ENCODE data around the gene MBP. TPM values are rescaled to one million over a fixed set of nuclear protein-coding genes. Genes with fewer than 3 reads are reported as not detected.

Gene MBP
- total RNA-seq, 1 donor from 2014 or later, result 2.0 TPM

DNA sequence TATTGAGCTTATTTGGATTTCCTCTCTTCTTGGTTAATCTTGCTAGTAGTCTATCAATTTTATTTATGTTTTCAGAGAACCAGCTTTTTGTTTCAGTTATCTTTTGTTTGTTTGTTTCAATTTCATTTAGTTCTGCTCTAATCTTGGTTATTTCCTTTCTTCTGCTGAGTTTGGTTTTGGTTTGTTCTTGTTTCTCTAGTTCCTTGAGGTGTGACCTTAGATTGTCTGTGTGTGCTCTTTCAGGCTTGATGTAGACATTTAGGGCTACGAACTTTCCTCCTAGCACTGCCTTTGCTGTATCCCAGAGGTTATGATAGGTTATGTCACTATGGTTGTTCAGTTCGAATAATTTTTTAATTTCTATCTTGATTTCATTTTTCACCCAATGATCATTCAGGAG, 168.6 kb downstream of the MBP start:
- TF ChIP-seq, protein P1, sequence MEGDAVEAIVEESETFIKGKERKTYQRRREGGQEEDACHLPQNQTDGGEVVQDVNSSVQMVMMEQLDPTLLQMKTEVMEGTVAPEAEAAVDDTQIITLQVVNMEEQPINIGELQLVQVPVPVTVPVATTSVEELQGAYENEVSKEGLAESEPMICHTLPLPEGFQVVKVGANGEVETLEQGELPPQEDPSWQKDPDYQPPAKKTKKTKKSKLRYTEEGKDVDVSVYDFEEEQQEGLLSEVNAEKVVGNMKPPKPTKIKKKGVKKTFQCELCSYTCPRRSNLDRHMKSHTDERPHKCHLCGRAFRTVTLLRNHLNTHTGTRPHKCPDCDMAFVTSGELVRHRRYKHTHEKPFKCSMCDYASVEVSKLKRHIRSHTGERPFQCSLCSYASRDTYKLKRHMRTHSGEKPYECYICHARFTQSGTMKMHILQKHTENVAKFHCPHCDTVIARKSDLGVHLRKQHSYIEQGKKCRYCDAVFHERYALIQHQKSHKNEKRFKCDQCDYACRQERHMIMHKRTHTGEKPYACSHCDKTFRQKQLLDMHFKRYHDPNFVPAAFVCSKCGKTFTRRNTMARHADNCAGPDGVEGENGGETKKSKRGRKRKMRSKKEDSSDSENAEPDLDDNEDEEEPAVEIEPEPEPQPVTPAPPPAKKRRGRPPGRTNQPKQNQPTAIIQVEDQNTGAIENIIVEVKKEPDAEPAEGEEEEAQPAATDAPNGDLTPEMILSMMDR (conservative IDR thresholded peaks at IDR 0.05), result no peak
- peaks cover 8% of the 10 kb centered on the region for H3K9me3 Mint-ChIP-seq
- peaks cover 57% of the 10 kb centered on the region for H3K36me3 Mint-ChIP-seq (ENCODE audit: low read depth)
- no peaks in the 10 kb centered on the region for H3K27me3 Mint-ChIP-seq (ENCODE audit: low read depth)
- H3K27ac Mint-ChIP-seq (ENCODE audit: unreplicated experiment), result no peak overlapping the region
- H3K4me3 Mint-ChIP-seq, result no peak overlapping the region
- DNase-seq (ENCODE audit: low read depth, low spot score), result no peak
- no peaks in the 10 kb centered on the region for H3K4me1 Mint-ChIP-seq

DNA sequence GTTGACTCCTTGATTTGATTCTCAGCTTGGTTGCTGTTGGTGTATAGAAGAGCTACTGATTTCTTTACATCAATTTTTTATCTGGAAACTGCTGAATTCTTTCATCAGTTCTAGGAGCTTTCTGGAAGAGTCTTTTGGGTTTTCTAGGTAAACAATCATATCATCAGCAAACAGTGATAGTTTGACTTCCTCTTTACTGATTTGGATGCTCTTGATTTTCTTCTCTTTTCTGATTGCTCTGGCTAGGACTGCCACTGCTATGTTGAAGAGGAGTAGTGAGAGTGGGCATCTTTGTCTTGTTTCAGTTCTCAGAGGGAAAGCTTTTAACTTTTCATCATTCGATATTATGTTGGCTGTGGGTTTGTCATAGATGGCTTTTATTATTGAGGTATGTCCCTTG, 169.7 kb downstream of the MBP start:
- H3K27me3 Mint-ChIP-seq (ENCODE audit: low read depth), result no peaks in the 10 kb centered on the region
- TF ChIP-seq, protein P1 (conservative IDR thresholded peaks at IDR 0.05), result no peak
- H3K4me1 Mint-ChIP-seq, result no peaks in the 10 kb centered on the region
- H3K9me3 Mint-ChIP-seq, result peaks cover 8% of the 10 kb centered on the region
- peaks cover 57% of the 10 kb centered on the region for H3K36me3 Mint-ChIP-seq (ENCODE audit: low read depth)
- H3K4me3 Mint-ChIP-seq, result no peak overlapping the region
- no peak overlapping the region for H3K27ac Mint-ChIP-seq (ENCODE audit: unreplicated experiment)
- DNase-seq (ENCODE audit: low read depth, low spot score), result no peak

DNA sequence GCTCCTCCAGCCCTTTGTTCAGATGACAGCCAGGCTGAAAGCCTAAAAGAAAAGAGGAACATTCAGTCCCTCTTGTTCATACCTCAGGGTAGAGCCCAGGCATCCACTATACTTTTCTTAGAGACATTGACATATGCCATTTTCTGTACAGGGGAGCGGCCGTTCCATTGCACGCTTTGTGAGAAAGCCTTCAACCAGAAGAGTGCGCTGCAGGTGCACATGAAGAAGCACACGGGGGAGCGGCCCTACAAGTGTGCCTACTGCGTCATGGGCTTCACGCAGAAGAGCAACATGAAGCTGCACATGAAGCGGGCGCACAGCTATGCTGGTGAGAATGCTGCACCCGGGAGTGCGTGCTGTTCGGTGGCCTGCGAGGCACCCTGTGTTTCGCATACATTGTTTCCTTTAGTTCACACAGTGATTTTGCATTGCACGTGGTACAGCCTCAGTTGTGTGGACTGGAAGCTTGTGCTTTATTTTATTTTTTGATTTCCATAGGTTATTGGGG, 172.0 kb downstream of the MBP start:
- no peak for DNase-seq (ENCODE audit: low read depth, low spot score)
- Mint-ChIP-seq H3K27me3 (ENCODE audit: low read depth) (no peaks in the 10 kb centered on the region), H3K9me3 (peaks cover 8% of the 10 kb centered on the region), H3K27ac (ENCODE audit: unreplicated experiment) (no peak overlapping the region), H3K4me1 (no peaks in the 10 kb centered on the region), H3K36me3 (ENCODE audit: low read depth) (peaks cover 56% of the 10 kb centered on the region), H3K4me3 (no peak overlapping the region)
- TF ChIP-seq, protein P1 (conservative IDR thresholded peaks at IDR 0.05), result no peak

DNA sequence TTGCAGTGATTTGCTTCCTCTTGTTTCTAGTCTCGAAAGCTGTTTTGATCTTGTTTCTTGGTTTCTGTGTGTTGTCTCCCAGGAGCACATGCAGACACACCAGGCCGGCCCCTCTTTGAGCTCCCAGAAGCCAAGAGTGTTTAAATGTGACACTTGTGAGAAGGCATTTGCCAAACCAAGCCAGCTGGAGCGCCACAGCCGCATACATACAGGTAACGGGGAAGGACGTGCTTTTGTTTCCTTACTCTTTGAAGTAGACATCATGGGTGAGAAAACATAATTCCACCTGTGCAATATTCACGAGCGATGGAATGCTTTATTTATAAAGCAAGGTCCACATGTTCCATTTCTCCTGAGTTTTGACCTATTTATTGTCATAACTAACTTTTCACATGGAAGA, 173.0 kb downstream of the MBP start:
- H3K9me3 Mint-ChIP-seq, result peaks cover 8% of the 10 kb centered on the region
- H3K27me3 Mint-ChIP-seq (ENCODE audit: low read depth), result no peaks in the 10 kb centered on the region
- H3K27ac Mint-ChIP-seq (ENCODE audit: unreplicated experiment), result no peak overlapping the region
- H3K36me3 Mint-ChIP-seq (ENCODE audit: low read depth), result peaks cover 47% of the 10 kb centered on the region
- no peak for DNase-seq (ENCODE audit: low read depth, low spot score)
- H3K4me3 Mint-ChIP-seq, result no peak overlapping the region
- TF ChIP-seq, protein P1 (conservative IDR thresholded peaks at IDR 0.05), result no peak
- H3K4me1 Mint-ChIP-seq, result no peaks in the 10 kb centered on the region

DNA sequence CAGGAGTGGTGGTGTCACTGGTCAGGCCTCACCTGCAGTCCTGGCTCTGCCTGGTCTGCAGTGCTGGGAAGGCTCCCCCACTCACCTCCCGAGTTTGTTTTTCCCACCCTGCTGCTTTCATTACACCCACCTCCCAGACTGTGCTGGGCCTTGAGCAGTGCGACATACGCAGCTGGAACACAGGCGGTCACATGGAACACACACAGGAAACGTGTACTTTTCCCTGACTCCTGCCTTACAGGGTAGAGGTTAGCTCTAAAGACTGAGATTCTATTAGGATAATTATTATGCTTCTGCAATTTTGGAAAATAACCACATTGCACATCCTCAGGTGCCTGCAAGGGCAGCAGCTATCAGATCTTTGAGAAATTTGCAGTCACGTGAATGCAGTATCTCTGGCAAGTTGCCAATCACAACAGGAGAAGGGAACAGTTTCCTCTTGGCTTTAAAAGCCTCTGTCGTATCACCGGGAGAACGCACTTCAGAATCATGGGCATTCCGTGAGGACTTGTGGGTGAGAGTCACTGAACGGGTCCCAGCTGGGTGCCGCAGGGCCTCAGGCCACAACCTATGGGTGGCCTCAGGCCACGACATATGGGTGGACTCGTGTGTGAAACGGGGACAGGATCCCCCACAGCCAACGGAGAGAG, 173.8 kb downstream of the MBP start:
- TF ChIP-seq, protein P1 (conservative IDR thresholded peaks at IDR 0.05), result no peak
- Mint-ChIP-seq H3K4me1 (no peaks in the 10 kb centered on the region), H3K27ac (ENCODE audit: unreplicated experiment) (no peak overlapping the region), H3K9me3 (peaks cover 8% of the 10 kb centered on the region), H3K27me3 (ENCODE audit: low read depth) (no peaks in the 10 kb centered on the region), H3K36me3 (ENCODE audit: low read depth) (peaks cover 41% of the 10 kb centered on the region), H3K4me3 (no peak overlapping the region)
- no peak for DNase-seq (ENCODE audit: low read depth, low spot score)
